C4-2B (cell line): ENCODE results near the gene TTC23.
A peak's percentile ranks its signal among the peaks of the same experiment; 100 is the strongest.

Source experiments
- H3K27ac ChIP-seq: fragments of 450-650 bp; 2 replicates; pipeline ENCODE4 v1.5.1; 2017
- ZFX ChIP-seq: fragments of 450-650 bp; IDR thresholded peaks from 2 replicates; pipeline ENCODE4 v1.6.1; 2017
- TF ChIP-seq, protein P1 (sequence below): fragments of 450-650 bp; conservative IDR thresholded peaks from 2 replicates; pipeline ENCODE4 v1.5.1; 2017; ENCODE audit warnings: mild to moderate bottlenecking

The TTC23 gene

DNA sequence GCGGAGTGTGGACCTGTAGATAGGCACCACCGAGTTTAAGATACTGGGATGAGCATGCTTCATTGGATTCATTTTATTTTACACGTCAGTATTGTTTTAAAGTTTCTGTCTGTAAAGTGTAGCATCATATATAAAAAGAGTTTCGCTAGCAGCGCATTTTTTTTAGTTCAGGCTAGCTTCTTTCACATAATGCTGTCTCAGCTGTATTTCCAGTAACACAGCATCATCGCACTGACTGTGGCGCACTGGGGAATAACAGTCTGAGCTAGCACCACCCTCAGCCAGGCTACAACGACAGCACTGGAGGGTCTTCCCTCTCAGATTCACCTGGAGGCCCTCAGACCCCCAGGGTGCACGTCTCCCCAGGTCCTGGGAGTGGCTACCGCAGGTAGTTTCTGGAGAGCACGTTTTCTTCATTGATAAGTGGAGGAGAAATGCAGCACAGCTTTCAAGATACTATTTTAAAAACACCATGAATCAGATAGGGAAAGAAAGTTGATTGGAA lies 115.0 kb downstream of the TTC23 start:
- peak overlapping the region; percentile 6; the same call in 1 of the 2 replicates for H3K27ac ChIP-seq
- no peak for TF ChIP-seq ZFX
- TF ChIP-seq, protein P1, sequence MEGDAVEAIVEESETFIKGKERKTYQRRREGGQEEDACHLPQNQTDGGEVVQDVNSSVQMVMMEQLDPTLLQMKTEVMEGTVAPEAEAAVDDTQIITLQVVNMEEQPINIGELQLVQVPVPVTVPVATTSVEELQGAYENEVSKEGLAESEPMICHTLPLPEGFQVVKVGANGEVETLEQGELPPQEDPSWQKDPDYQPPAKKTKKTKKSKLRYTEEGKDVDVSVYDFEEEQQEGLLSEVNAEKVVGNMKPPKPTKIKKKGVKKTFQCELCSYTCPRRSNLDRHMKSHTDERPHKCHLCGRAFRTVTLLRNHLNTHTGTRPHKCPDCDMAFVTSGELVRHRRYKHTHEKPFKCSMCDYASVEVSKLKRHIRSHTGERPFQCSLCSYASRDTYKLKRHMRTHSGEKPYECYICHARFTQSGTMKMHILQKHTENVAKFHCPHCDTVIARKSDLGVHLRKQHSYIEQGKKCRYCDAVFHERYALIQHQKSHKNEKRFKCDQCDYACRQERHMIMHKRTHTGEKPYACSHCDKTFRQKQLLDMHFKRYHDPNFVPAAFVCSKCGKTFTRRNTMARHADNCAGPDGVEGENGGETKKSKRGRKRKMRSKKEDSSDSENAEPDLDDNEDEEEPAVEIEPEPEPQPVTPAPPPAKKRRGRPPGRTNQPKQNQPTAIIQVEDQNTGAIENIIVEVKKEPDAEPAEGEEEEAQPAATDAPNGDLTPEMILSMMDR: no peak

DNA sequence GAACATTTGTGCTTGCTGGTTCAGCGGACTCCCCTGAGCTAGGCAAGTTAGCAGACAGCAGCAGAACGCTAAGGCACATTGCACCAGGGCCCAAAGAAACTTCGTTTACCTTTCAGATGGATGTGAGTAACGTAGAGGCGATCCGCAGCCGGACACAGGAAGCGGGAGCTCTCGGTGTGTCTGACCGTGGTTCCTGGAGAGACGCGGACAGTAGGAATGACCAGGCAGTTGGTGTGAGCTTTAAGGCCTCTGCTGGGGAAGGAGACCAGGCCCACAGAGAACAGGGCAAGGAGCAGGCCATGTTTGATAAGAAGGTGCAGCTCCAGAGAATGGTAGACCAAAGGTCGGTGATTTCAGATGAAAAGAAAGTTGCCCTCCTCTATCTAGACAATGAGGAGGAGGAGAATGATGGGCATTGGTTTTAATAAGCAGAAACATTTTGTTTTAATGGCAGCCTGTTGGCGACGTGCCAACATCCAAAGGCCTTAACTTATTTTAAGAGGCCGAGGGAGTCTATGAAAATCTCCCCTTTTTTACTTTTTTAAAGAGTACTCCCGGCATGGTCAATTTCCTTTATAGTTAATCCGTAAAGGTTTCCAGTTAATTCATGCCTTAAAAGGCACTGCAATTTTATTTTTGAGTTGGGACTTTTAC lies 116.6 kb downstream of the TTC23 start:
- TF ChIP-seq ZFX: no peak
- TF ChIP-seq, protein P1: no peak
- H3K27ac ChIP-seq: no peak overlapping the region

DNA sequence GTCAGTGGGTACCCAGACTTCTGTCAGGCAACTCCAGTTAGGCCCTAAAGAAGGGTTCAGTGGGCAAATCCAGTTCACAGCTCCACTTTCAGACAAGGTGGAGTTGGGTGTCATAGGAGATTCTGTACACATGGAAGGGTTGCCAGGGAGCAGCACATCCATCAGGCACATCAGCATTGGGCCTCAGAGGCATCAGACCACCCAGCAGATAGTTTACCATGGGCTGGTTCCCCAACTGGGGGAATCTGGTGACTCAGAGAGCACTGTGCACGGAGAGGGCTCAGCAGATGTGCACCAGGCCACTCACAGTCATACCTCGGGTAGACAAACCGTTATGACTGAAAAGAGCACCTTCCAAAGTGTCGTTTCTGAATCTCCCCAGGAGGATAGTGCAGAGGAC lies 117.3 kb downstream of the TTC23 start:
- H3K27ac ChIP-seq: no peak overlapping the region
- no peak for TF ChIP-seq ZFX
- TF ChIP-seq, protein P1: no peak

DNA sequence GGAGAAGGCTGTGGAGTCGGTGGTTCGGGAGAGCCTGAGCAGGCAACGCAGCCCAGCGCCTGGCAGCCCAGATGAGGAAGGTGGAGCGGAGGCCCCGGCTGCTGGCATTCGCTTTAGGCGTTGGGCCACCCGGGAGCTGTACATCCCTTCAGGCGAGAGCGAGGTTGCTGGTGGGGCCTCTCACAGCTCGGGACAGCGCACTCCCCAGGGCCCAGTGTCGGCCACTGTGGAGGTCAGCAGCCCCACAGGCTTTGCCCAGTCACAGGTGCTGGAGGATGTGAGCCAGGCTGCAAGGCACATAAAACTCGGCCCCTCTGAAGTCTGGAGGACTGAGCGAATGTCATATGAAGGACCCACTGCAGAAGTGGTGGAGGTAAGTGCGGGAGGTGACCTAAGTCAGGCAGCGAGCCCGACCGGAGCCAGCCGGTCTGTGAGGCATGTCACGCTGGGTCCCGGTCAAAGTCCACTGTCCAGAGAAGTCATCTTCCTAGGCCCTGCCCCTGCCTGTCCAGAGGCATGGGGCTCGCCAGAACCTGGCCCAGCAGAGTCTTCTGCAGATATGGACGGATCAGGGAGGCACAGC lies 117.8 kb downstream of the TTC23 start:
- no peak overlapping the region for H3K27ac ChIP-seq
- TF ChIP-seq ZFX: no peak
- TF ChIP-seq, protein P1: no peak

GRCh38 chr15:99130765-99131440 lies 118.5 kb downstream of the TTC23 start:
- H3K27ac ChIP-seq: no peak overlapping the region
- no peak for TF ChIP-seq ZFX
- TF ChIP-seq, protein P1: no peak

GRCh38 chr15:99130314-99130713 lies 119.1 kb downstream of the TTC23 start:
- no peak overlapping the region for H3K27ac ChIP-seq
- no peak for TF ChIP-seq ZFX
- TF ChIP-seq, protein P1: no peak

- H3K27ac ChIP-seq: no peak overlapping the region
- TF ChIP-seq ZFX: no peak
- TF ChIP-seq, protein P1: no peak
Observed at GRCh38 chr15:99129644-99130043, 119.7 kb downstream of the TTC23 start.
